ENCODE results near the gene ANKRD53.

Gene ANKRD53

GRCh38 chr2:70979180-70979488 is 704 bp downstream of the ANKRD53 start:
- H3K9ac ChIP-seq, result no peak overlapping the region
- no peak overlapping the region for H3K4me3 ChIP-seq (IDR thresholded peaks at IDR 0.05; ENCODE audit: insufficient read depth, low read depth, low read length)
- H3K27me3 ChIP-seq (ENCODE audit: insufficient read depth, low read depth), result no peaks in the 10 kb centered on the region
- H3K79me2 ChIP-seq (ENCODE audit: insufficient read depth, low read depth), result no peaks in the 10 kb centered on the region
- peaks cover 16% of the 10 kb centered on the region for H3K4me1 ChIP-seq (ENCODE audit: low read depth, poor library complexity, severe bottlenecking)
- H2AFZ ChIP-seq (ENCODE audit: low read depth), result no peak overlapping the region
- no peak for TF ChIP-seq CTCF (conservative IDR thresholded peaks at IDR 0.05; ENCODE audit: low read depth, low read length)
- H3K36me3 ChIP-seq (ENCODE audit: insufficient read depth), result no peaks in the 10 kb centered on the region
- H4K20me1 ChIP-seq (ENCODE audit: insufficient read depth), result no peaks in the 10 kb centered on the region
- no peak overlapping the region for H3K4me2 ChIP-seq
- H3K27ac ChIP-seq, result no peak overlapping the region

GRCh38 chr2:70979626-70980025 is 1.2 kb downstream of the ANKRD53 start:
- no peaks in the 10 kb centered on the region for H3K27me3 ChIP-seq (ENCODE audit: insufficient read depth, low read depth)
- H3K4me3 ChIP-seq (IDR thresholded peaks at IDR 0.05; ENCODE audit: insufficient read depth, low read depth, low read length), result no peak overlapping the region
- no peak overlapping the region for H3K27ac ChIP-seq
- H3K79me2 ChIP-seq (ENCODE audit: insufficient read depth, low read depth), result no peaks in the 10 kb centered on the region
- no peak overlapping the region for H3K9ac ChIP-seq
- peaks cover 16% of the 10 kb centered on the region for H3K4me1 ChIP-seq (ENCODE audit: low read depth, poor library complexity, severe bottlenecking)
- H3K4me2 ChIP-seq, result no peak overlapping the region
- no peak for TF ChIP-seq CTCF (conservative IDR thresholded peaks at IDR 0.05; ENCODE audit: low read depth, low read length)
- H3K36me3 ChIP-seq (ENCODE audit: insufficient read depth), result no peaks in the 10 kb centered on the region
- no peak overlapping the region for H2AFZ ChIP-seq (ENCODE audit: low read depth)
- no peaks in the 10 kb centered on the region for H4K20me1 ChIP-seq (ENCODE audit: insufficient read depth)

- Histone ChIP-seq H4K20me1 (ENCODE audit: insufficient read depth) (no peaks in the 10 kb centered on the region), H3K4me3 (IDR thresholded peaks at IDR 0.05; ENCODE audit: insufficient read depth, low read depth, low read length) (no peak overlapping the region), H2AFZ (ENCODE audit: low read depth) (no peak overlapping the region)
These were observed 3.0 kb downstream of the ANKRD53 start for GRCh38 chr2:70981421-70981820.

GRCh38 chr2:70981866-70982810 is 3.7 kb downstream of the ANKRD53 start:
- Histone ChIP-seq H3K36me3 (ENCODE audit: insufficient read depth) (no peaks in the 10 kb centered on the region; the same call in 1 of the 2 replicates), H4K20me1 (ENCODE audit: insufficient read depth) (no peaks in the 10 kb centered on the region), H2AFZ (ENCODE audit: low read depth) (no peak overlapping the region), H3K4me2 (no peak overlapping the region), H3K4me3 (IDR thresholded peaks at IDR 0.05; ENCODE audit: insufficient read depth, low read depth, low read length) (no peak overlapping the region), H3K9ac (no peak overlapping the region), H3K4me1 (ENCODE audit: low read depth, poor library complexity, severe bottlenecking) (peaks cover 9% of the 10 kb centered on the region), H3K79me2 (ENCODE audit: insufficient read depth, low read depth) (no peaks in the 10 kb centered on the region), H3K27ac (no peak overlapping the region), H3K27me3 (ENCODE audit: insufficient read depth, low read depth) (no peaks in the 10 kb centered on the region)
- no peak for TF ChIP-seq CTCF (conservative IDR thresholded peaks at IDR 0.05; ENCODE audit: low read depth, low read length)

More at GRCh38 chr2:70981421-70981820, 3.0 kb downstream of the ANKRD53 start:
- Histone ChIP-seq H3K36me3 (ENCODE audit: insufficient read depth) (no peaks in the 10 kb centered on the region), H3K79me2 (ENCODE audit: insufficient read depth, low read depth) (no peaks in the 10 kb centered on the region), H3K27ac (no peak overlapping the region), H3K4me1 (ENCODE audit: low read depth, poor library complexity, severe bottlenecking) (peaks cover 13% of the 10 kb centered on the region), H3K27me3 (ENCODE audit: insufficient read depth, low read depth) (no peaks in the 10 kb centered on the region), H3K9ac (no peak overlapping the region), H3K4me2 (no peak overlapping the region)
- TF ChIP-seq CTCF (conservative IDR thresholded peaks at IDR 0.05; ENCODE audit: low read depth, low read length), result no peak

Data from KMS-11 (cell line).